Fibroblast of lung (primary cell): Measurements from ENCODE around the gene THEMIS2. TPM values are rescaled to one million over a fixed set of nuclear protein-coding genes. Genes with fewer than 3 reads are reported as not detected.
"Not testable (repeated sequence)": the region's sequence is repeated elsewhere in the genome, so short reads cannot be mapped to it uniquely, and the experiment has no call there.

Experiments
- DNase-seq, 2 donors: peaks; one replicate each; pipeline versions ENCODE4 v3.0.0 to v3.0.0-alpha.2; 2010; ENCODE audit warnings: low read depth in 2 of 2
- H2AFZ ChIP-seq: 2 replicates; pipeline ENCODE4 v1.5.1; 2012; ENCODE audit warnings: low read length, control low read depth, inconsistent platforms
- H3K27ac ChIP-seq: 2 replicates; pipeline ENCODE4 v1.5.1; 2011; ENCODE audit warnings: low read length, control low read depth; ENCODE audit not compliant: insufficient read depth
- H3K27me3 ChIP-seq: 2 replicates; pipeline ENCODE4 v1.5.1; 2011; ENCODE audit warnings: mild to moderate bottlenecking, low read length; ENCODE audit not compliant: control insufficient read depth, insufficient read depth
- H3K36me3 ChIP-seq: 2 replicates; pipeline ENCODE4 v1.5.1; 2011; ENCODE audit warnings: low read length; ENCODE audit not compliant: control insufficient read depth, insufficient read depth
- H3K4me1 ChIP-seq: 2 replicates; pipeline ENCODE4 v1.5.1; 2011; ENCODE audit warnings: low read length; ENCODE audit not compliant: control insufficient read depth, insufficient read depth; ENCODE audit errors: extremely low read depth
- H3K4me2 ChIP-seq: 2 replicates; pipeline ENCODE4 v1.5.1; 2011; ENCODE audit warnings: low read length, control low read depth; ENCODE audit not compliant: insufficient read depth; ENCODE audit errors: extremely low read depth
- H3K4me3 ChIP-seq, 4 experiments: fragments of 200-600 bp in 1 of 4; sonication (generic) in 1 of 4; replicated peaks in 1 of 4; 2 replicates each; pipeline ENCODE4 v1.5.1; 2011 to 2016; ENCODE audit warnings: low read length in 4 of 4, low read depth in 3 of 4, mild to moderate bottlenecking in 3 of 4, control low read depth in 2 of 4, inconsistent platforms in 1 of 4, mixed read lengths in 1 of 4; ENCODE audit not compliant: insufficient read depth in 1 of 4; ENCODE audit errors: control extremely low read depth in 1 of 4
- H3K79me2 ChIP-seq: 2 replicates; pipeline ENCODE4 v1.5.1; 2012; ENCODE audit warnings: mild to moderate bottlenecking, low read length, inconsistent platforms; ENCODE audit not compliant: control insufficient read depth, insufficient read depth
- H3K9ac ChIP-seq: 2 replicates; pipeline ENCODE4 v1.5.1; 2011; ENCODE audit warnings: mild to moderate bottlenecking, low read length, control low read depth; ENCODE audit not compliant: insufficient read depth
- H3K9me3 ChIP-seq: 2 replicates; pipeline ENCODE4 v1.5.1; 2012; ENCODE audit warnings: low read depth, low read length; ENCODE audit not compliant: control insufficient read depth, insufficient read depth
- H4K20me1 ChIP-seq: 2 replicates; pipeline ENCODE4 v1.5.1; 2011; ENCODE audit warnings: low read length; ENCODE audit not compliant: control insufficient read depth, insufficient read depth; ENCODE audit errors: extremely low read depth
- EZH2 ChIP-seq: IDR thresholded peaks from 2 replicates; pipeline ENCODE4 v1.5.1; 2012; ENCODE audit warnings: low read length, control low read depth, mild to moderate bottlenecking; ENCODE audit errors: missing control alignments
- polyA minus RNA-seq: library from RNA; depleted of rRNA, polyadenylated mRNA; stranded (reverse); fragments of >200 nt; gene quantifications from 2 replicates; pipeline ENCODE4 v1.2.3, GENCODE V29; 2011; ENCODE audit warnings: low replicate concordance
- polyA plus RNA-seq, 2 donors: library from polyadenylated mRNA; depleted of rRNA in 1 of 2; stranded (reverse) in 1 of 2; unstranded in 1 of 2; fragments of >200 nt; gene quantifications; 2 replicates each; pipeline ENCODE4 v1.2.1, GENCODE V29; 2011 to 2012; ENCODE audit warnings: missing spikeins in 1 of 2
- total RNA-seq: library from RNA; depleted of rRNA; stranded (reverse); fragments of >200 nt; gene quantifications from 2 replicates; pipeline ENCODE4 v1.2.1, GENCODE V29; 2014
- TF ChIP-seq, protein P1 (sequence below), 2 donors: IDR thresholded peaks in 1 of 2; conservative IDR thresholded peaks in 1 of 2; 1 replicate in 1 of 2; 2 replicates in 1 of 2; pipeline ENCODE4 v1.5.1; 2011 to 2012; ENCODE audit warnings: low read length in 2 of 2, control low read depth in 1 of 2, inconsistent platforms in 1 of 2, low read depth in 1 of 2, mild to moderate bottlenecking in 1 of 2

Gene THEMIS2
- total RNA-seq, result 12.3 and 43.6 TPM in 2 replicates
- polyA plus RNA-seq, result 4.0 and 6.0 TPM in 2 replicates
- 4.1 and 6.1 TPM in 2 replicates for polyA plus RNA-seq (2012)
- 5.5 and 22.1 TPM in 2 replicates for polyA minus RNA-seq

GRCh38 chr1:27872059-27872801, at the start of gene THEMIS2:
THEMIS2 (plus strand) TSS chr1:27872544; CDS start chr1:27872572, 28 bp downstream.
- TF ChIP-seq EZH2, result no peak
- TF ChIP-seq, protein P1, sequence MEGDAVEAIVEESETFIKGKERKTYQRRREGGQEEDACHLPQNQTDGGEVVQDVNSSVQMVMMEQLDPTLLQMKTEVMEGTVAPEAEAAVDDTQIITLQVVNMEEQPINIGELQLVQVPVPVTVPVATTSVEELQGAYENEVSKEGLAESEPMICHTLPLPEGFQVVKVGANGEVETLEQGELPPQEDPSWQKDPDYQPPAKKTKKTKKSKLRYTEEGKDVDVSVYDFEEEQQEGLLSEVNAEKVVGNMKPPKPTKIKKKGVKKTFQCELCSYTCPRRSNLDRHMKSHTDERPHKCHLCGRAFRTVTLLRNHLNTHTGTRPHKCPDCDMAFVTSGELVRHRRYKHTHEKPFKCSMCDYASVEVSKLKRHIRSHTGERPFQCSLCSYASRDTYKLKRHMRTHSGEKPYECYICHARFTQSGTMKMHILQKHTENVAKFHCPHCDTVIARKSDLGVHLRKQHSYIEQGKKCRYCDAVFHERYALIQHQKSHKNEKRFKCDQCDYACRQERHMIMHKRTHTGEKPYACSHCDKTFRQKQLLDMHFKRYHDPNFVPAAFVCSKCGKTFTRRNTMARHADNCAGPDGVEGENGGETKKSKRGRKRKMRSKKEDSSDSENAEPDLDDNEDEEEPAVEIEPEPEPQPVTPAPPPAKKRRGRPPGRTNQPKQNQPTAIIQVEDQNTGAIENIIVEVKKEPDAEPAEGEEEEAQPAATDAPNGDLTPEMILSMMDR (conservative IDR thresholded peaks at IDR 0.05 in 1 of 2, IDR thresholded peaks at IDR 0.05 in 1 of 2; ENCODE audit: low read depth in 1 of 2, low read length in 2 of 2), result no peak
- Histone ChIP-seq H3K36me3 (no peaks in the 10 kb centered on the region), H3K4me2 (peak within 1 kb of the TSS; percentile 88), H3K9me3 (no peaks in the 10 kb centered on the region), H3K27me3 (no peaks in the 10 kb centered on the region), H3K9ac (peak within 1 kb of the TSS; percentile 64), H3K4me1 (peaks cover 2% of the 10 kb centered on the region), H3K27ac (peak within 1 kb of the TSS; percentile 6), H3K4me3 (peak within 1 kb of the TSS; percentile 70 to 81 (median 73)), H2AFZ (peak within 1 kb of the TSS; percentile 78), H3K79me2 (no peaks in the 10 kb centered on the region), H4K20me1 (no peaks in the 10 kb centered on the region)
- peak; percentile 33 to 39 for DNase-seq

DNA sequence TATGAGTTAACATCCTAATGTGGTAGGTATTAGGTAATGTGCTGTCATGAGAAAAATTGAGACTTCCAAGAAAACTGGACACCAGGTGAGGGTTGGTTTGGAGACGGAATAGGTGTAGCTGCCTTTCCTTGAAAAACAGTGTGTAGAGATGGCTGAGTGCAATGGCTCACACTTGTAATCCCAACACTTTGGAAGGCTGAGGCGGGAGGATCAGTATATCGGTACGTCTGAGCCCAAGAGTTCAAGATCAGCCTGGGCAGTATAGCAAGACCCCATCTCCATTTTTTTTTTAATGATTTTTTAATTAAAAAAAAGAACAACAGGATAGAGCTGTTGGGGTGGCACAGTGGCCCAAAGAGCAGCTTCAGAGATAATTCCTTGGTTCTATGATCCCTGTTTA, 48.6 kb upstream of the THEMIS2 start:
- H3K9ac ChIP-seq, result no peak overlapping the region
- peaks cover 2% of the 10 kb centered on the region for H3K36me3 ChIP-seq
- H2AFZ ChIP-seq, result no peak overlapping the region
- no peaks in the 10 kb centered on the region for H3K9me3 ChIP-seq
- H3K4me3 ChIP-seq, result no peak overlapping the region
- TF ChIP-seq, protein P1 (conservative IDR thresholded peaks at IDR 0.05 in 1 of 2, IDR thresholded peaks at IDR 0.05 in 1 of 2; ENCODE audit: low read depth in 1 of 2, low read length in 2 of 2), result no peak
- no peak for TF ChIP-seq EZH2
- no peaks in the 10 kb centered on the region for H4K20me1 ChIP-seq
- no peaks in the 10 kb centered on the region for H3K27me3 ChIP-seq
- H3K4me2 ChIP-seq, result no peak overlapping the region
- H3K27ac ChIP-seq, result no peak overlapping the region
- H3K4me1 ChIP-seq, result no peaks in the 10 kb centered on the region
- no peaks in the 10 kb centered on the region for H3K79me2 ChIP-seq
- DNase-seq, result no peak

DNA sequence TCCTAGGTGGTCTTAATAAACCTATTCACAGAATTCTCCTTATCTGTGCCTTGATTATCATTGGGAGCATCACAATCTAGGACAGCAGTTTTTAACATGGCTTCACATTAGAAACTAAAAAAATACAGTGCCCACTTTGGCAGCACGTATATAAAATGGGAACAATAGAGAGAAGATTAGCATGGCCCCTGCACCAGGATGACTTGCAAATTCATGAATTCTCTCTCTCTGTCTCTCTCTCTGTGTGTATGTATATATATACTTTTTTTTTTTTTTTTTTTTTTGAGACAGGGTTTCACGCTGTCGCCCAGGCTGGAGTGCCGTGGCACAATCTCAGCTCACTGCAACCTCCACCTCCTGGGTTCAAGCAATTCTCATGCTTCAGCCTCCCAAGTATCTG, 47.9 kb upstream of the THEMIS2 start:
- DNase-seq, result no peak
- Histone ChIP-seq H3K4me3 (no peak overlapping the region), H3K9ac (no peak overlapping the region)

GRCh38 chr1:27829339-27829960, 42.9 kb upstream of the THEMIS2 start:
- H3K79me2 ChIP-seq, result peaks cover 38% of the 10 kb centered on the region
- not testable (repeated sequence) for H3K4me1 ChIP-seq, H4K20me1 ChIP-seq, H3K4me3 ChIP-seq, H3K4me2 ChIP-seq, DNase-seq, H3K9ac ChIP-seq, H3K27ac ChIP-seq, H3K27me3 ChIP-seq, H2AFZ ChIP-seq, H3K9me3 ChIP-seq, H3K36me3 ChIP-seq

More for the DNA sequence above, 47.9 kb upstream of the THEMIS2 start:
- Histone ChIP-seq H3K79me2 (no peaks in the 10 kb centered on the region), H3K27ac (no peak overlapping the region), H4K20me1 (no peaks in the 10 kb centered on the region), H2AFZ (no peak overlapping the region), H3K4me2 (no peak overlapping the region), H3K9me3 (no peaks in the 10 kb centered on the region), H3K27me3 (no peaks in the 10 kb centered on the region), H3K4me1 (no peaks in the 10 kb centered on the region), H3K36me3 (no peaks in the 10 kb centered on the region)
- TF ChIP-seq, protein P1 (conservative IDR thresholded peaks at IDR 0.05 in 1 of 2, IDR thresholded peaks at IDR 0.05 in 1 of 2; ENCODE audit: low read depth in 1 of 2, low read length in 2 of 2), result no peak
- TF ChIP-seq EZH2, result no peak
